HG03025 (cell line): ENCODE measurements around the gene BLMH.
"Not testable (repeated sequence)": the region's sequence is repeated elsewhere in the genome, so short reads cannot be mapped to it uniquely, and the experiment has no call there.

Experiments
- ATAC-seq: cut with Tn5 transposase; IDR thresholded peaks from one replicate; pipeline ENCODE4 v1.9.1; 2021; ENCODE audit warnings: mild to moderate bottlenecking, moderate library complexity; ENCODE audit not compliant: unreplicated experiment, low FRiP score

BLMH gene

GRCh38 chr17:30210366-30210765, 81.4 kb downstream of the BLMH start:
- no peak for ATAC-seq

GRCh38 chr17:30209930-30210329, 81.8 kb downstream of the BLMH start:
- no peak for ATAC-seq

DNA sequence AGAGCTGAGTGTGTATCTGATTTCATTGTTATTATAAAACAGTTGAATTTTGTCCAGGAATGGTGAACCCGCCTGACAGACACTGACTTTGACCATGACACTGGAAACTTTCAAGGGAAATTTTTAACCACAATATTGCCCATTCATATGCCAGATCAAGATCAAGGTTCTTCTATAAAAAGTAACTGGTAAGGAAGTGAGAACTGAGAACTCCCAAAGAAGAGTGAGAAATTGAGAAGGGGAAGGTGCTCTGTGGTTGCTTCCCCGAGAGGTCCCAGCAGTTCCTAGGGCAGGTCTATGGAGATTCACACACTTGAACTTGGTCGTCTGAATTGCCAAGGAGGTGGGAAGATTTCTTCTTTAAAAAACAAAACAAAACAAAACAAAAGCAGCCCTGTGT, 83.5 kb downstream of the BLMH start:
- no peak for ATAC-seq

DNA sequence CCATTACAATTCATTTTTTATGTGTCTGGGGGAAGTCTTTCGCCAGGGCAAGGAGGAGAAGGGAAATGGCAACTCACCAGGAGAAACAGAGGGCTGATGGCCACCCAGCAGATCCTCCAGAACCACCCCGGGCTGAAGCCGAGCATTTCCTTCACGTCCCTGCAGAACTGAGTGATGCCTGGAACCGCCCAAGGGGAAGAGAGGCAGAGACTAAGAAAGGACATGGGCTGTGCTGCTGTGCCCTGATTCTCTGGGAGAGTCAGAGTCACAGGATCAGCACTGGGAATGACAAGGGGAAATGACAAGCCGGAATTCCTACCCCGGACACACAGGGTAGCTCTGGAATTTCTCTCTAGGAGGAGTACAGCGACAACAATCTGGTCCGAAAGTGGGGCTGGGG, 84.1 kb downstream of the BLMH start:
- ATAC-seq = no peak

DNA sequence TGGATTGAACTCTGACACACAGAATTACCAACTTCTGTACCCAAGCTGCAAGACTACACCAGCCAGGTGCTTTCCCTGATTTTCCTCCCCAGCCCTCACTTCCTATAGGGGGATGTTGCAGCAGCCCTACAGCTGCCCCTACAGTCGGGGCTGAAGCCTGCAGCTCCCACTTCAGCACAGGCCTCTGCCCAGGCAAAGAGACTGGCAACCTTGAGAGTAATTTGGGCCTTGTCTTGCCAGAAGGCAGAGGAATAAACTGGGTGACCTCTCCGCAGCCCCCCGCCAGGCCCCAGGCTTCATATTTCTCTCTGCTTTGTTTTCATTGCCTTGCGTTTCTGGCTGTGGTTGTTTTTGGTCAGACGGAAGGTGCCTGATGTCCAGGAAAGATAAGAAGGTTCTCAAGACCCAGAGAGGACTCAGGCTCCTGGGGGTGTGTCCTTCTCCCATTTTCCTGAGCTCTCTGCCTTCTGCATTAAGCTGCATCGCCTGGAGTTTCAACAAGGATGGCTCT, 88.2 kb downstream of the BLMH start:
- no peak for ATAC-seq

DNA sequence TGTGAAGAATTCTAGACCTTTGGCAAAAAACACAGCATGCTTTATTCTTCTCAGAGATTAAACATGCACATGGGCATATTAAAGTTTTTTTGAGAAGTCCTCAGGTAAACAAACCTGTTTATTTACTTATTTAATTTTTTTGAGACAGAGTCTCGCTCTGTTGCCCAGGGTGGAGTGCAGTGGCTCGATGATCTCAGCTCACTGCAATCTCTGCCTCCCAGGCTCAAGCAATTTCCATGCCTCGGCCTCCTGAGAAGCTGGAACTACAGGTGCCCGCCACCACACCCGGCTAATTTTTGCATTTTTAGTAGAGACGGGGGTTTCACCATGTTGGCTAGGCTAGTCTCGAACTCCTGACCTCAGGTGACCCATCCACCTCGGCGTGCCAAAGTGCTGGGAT, 91.1 kb downstream of the BLMH start:
- ATAC-seq = not testable (repeated sequence)

GRCh38 chr17:30200106-30200505, 91.6 kb downstream of the BLMH start:
- ATAC-seq = no peak

- ATAC-seq = no peak
These were observed 92.1 kb downstream of the BLMH start for GRCh38 chr17:30199600-30199999.
